ENCODE data around the gene SMYD3.

- TF ChIP-seq POLR2A (IDR thresholded peaks at IDR 0.05; ENCODE audit: low read length) (no peak), GATA1 (IDR thresholded peaks at IDR 0.05; ENCODE audit: low read depth, low read length) (no peak)
These were observed 423.7 kb downstream of the SMYD3 start for GRCh38 chr1:246083416-246083815.
